ENCODE measurements around the gene SNF8.

GRCh38 chr17:48930435-48930873 lies 14.2 kb downstream of the SNF8 start:
- TF ChIP-seq MYC (IDR thresholded peaks at IDR 0.05; ENCODE audit: low read depth, low read length) (no peak), POLR2A (IDR thresholded peaks at IDR 0.05; ENCODE audit: low read depth, low read length) (no peak), CTCF (IDR thresholded peaks at IDR 0.05; ENCODE audit: extremely low read depth in 1 of 2, insufficient read depth in 1 of 2, low read depth in 1 of 2, low read length in 2 of 2) (no peak), EZH2 (IDR thresholded peaks at IDR 0.05; ENCODE audit: borderline replicate concordance, low read depth, low read length, severe bottlenecking) (no peak), MAX (IDR thresholded peaks at IDR 0.05; ENCODE audit: insufficient read depth, insufficient read length) (no peak)
